OCI-LY3 (cell line): ENCODE results near the gene SPATA19.

ENCODE experiments used
- CTCF ChIP-seq: fragments of 200-600, 300-600 bp; sonication (generic); IDR thresholded peaks from 2 replicates; pipeline ENCODE4 v1.5.1; 2014; ENCODE audit warnings: antibody characterized with exemption, low read length, low read depth
- EZH2phosphoT487 ChIP-seq: fragments of 200-600 bp; shearing (Covaris generic); IDR thresholded peaks from 2 replicates; pipeline ENCODE4 v1.6.1; 2018; ENCODE audit warnings: antibody characterized with exemption, mixed run types, low read depth

- TF ChIP-seq CTCF (no peak), EZH2phosphoT487 (no peak)
Observed at GRCh38 chr11:133825666-133826065, 19.6 kb downstream of the SPATA19 start.
